HG02970 (cell line): ENCODE data around the gene KRT8.
"Not testable (repeated sequence)": the region's sequence is repeated elsewhere in the genome, so short reads cannot be mapped to it uniquely, and the experiment has no call there.

Experiments used
- ATAC-seq: cut with Tn5 transposase; IDR thresholded peaks from one replicate; pipeline ENCODE4 v1.9.1; 2021; ENCODE audit warnings: mild to moderate bottlenecking, moderate library complexity, moderate number of reproducible peaks; ENCODE audit not compliant: unreplicated experiment, low FRiP score

The KRT8 gene

DNA sequence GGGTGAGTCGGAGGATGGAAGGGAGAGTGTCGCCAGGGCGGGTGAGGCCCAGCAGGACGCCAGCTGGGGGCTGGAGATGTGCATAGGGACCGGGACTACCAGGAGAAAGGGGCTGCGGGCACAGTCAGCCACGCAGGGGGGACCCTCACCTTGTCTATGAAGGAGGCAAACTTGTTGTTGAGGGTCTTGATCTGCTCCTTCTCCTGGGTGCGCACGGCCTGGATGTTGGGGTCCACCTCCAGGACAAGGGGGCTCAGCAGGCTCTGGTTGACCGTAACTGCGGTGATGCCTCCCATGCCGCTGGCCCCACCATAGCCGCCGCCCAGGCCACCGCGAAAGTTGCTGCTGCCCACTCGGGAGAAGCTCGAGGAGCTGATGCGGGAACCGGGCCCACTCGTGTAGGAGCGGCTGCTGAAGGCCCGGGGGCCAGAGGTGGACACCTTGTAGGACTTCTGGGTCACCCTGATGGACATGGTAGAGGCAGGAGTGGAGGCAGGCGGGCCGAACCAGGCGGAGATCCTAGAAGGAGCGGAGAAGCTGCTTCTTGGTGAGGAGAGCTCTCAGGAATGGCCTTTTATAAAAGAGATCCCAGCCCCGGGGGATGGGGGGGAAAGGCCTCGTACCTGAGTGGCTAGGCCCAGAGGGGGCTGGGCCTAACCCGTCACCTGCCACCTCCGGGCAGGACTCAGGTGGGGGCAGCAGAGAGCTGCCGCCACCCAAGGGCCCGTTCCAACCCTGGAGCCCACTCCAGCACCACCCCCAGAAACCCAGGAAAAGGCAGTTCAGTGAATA lies at the start of gene KRT8:
KRT8 (minus strand) TSS at position 568 of the 792 bp plus-strand sequence; CDS start at position 473, 95 bp downstream.
- ATAC-seq: not testable (repeated sequence)

DNA sequence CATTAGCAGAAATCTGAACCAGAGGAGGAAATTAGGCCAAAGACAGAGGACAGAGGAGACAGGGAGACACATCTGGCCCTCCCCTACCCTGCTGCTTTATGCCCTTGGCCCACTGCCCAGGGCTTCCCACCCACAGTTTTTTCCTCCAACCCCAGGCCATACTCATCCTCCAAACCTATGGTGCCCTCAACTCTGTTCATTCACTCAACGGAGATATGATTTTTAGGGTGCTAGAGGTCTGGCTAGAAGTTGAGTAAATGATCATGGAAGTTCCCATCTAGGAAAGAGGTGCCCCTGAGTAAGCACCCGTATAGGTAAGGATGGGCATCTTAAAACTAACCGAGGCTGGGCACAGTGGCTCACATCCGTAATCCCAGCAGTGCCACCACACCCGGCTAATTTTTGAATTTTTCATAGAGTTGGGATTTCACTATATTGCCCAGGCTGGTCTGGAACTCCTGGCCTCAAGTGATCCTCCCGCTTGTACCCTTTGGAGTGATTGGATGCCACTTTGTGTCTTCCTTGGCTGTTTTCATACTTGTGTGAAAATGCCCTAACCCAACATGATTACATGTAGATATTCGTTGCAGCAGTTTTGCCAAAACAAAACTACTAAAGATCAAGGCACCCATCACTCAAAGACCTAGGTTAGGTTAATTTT lies 48.4 kb upstream of the KRT8 start:
- ATAC-seq: no peak

- ATAC-seq: no peak
Measured at GRCh38 chr12:52952076-52952801, 47.4 kb upstream of the KRT8 start.

DNA sequence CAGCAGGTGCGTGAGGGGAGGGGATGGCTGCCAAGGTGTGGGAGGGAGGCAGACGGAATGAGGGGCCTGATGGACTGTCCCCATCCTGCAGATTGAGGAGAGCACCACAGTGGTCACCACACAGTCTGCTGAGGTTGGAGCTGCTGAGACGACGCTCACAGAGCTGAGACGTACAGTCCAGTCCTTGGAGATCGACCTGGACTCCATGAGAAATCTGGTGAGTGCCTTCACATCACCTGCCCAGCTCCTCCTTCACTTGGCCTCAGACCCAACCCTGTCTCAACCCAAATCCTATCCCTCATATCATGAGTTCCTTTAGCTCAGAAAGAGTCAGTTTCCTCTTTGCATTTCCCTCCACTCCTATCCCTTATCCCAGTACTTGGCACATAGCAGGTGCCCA lies 46.8 kb upstream of the KRT8 start:
- no peak for ATAC-seq

DNA sequence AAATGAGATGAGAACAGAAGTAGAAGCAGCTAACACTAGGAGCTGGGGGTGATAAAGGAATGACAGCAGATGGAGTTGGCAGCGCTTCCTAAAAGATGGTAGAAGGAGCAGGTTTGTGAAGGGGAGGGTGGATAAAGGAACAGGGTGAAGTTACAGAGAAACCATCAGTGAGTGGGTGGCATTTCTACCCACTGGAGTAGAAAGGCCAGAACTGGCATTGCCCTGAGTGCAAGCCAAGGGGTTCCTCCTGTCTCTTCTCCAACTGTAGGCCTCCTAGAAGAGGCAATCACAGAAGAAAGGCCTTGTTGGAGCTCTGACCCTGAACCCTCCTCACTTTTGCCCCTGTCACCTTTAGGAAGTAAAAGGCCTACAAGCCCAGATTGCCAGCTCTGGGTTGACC lies 46.2 kb upstream of the KRT8 start:
- no peak for ATAC-seq

DNA sequence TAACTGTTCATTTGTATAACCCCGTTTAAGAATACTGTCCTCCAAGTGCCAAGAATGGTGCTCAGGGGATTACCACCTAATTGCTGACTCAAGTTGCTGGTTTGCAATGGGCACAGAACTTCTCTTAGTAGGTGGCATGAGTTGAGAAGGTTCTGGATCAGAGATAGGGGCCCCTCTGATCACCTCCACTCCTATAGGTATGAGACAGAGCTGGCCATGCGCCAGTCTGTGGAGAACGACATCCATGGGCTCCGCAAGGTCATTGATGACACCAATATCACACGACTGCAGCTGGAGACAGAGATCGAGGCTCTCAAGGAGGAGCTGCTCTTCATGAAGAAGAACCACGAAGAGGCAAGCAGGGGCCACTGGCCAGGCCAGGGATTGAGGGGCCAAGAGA lies 45.7 kb upstream of the KRT8 start:
- no peak for ATAC-seq

GRCh38 chr12:52949413-52950331 lies 44.8 kb upstream of the KRT8 start:
- ATAC-seq: no peak

- no peak for ATAC-seq
Measured at GRCh38 chr12:52947738-52948423, 43.0 kb upstream of the KRT8 start.

DNA sequence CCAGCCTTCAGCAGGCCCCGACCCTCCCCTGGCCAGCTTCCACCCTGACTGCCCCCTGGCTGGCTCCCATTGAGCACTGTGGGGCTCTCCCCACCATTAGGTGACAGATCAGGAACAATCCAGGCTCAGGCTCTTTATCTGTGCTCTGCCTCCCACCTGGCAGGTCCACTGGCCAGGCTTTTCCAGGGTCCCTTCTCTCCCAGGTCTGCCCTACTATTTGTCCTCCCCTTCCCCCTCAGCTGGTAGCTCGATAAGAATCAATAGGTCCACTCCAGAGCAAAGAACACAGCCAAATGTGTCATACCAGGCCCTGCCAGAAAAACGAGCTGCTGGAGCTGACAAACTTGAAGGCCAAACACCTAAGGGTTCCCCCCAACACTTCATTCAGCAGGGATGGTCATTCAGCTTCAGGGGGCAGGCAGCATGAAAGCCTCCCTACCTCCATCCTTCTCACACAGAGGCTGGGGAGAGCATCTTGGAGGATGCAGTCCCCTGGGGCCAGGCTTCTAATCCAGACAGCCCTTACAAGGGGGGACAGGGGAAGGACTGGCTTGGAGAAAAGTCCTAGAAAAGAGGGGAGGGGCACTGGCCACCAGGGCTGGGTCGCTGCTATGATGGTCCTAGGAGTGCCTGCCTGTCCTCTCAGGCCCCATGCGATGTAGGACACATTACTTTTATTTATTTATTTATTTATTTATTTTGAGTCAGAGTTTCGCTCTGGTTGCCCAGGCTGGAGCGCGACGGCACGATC lies 42.1 kb upstream of the KRT8 start:
- no peak for ATAC-seq

DNA sequence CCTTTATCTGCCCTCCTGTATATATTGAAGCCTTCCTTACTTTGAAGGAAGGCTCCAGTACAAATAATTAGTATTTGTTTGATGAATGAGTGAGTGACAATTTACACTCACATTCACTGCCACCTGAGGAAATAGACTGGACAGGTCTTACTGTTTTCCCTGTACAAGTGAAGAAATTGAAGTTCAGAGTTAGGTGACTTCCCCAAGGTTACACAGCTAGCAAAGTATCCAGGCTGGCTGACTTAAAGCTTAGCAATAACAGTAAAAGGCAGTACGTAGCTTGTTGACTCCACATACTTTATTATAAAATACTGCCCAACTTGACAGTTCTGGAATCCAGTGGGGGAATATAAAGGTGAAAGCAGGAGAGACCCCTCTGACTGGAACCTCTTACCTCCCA lies 41.5 kb upstream of the KRT8 start:
- ATAC-seq: no peak

DNA sequence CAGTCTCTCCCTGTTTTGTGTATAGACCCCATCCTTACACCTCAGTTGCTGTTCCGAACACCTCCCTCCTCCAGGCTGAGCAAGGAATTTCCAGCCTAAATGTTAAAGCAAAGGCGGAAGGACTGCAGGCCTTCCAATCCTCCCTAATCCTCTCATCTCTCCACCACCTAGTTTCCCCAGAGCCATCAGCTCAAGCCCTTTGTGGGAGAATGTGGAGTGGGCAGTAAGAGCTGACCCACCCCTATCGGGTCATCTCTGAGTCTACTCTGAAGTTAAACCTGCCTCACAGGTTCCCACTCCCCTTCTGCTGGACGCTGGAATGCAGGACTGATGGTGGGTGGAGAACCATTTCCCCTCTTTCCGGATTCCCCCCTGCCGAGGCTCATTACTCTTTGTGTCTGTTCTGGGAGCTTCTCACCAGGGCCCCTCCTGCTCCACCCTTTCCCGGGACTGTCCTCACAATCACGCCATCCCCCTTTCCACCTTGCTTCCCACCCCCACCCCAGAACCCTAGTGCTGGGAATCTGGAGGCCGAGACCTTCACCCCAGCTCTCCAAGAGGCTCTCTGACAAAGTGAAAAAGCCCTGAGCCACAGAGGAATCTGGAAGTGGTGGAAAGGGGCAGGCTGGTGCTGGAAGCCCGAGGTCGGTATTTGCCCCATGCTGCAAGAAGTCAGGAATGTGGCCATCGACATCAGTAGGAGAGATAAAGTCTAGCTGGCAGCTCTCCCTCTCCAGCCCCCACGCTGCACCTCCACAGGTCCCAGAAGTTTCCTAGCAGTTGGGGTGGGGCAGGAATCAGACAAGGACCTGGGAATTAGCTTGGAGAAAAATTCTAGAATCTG lies 40.7 kb upstream of the KRT8 start:
- no peak for ATAC-seq

- no peak for ATAC-seq
Measured at GRCh38 chr12:52944683-52945388, 40.0 kb upstream of the KRT8 start.

DNA sequence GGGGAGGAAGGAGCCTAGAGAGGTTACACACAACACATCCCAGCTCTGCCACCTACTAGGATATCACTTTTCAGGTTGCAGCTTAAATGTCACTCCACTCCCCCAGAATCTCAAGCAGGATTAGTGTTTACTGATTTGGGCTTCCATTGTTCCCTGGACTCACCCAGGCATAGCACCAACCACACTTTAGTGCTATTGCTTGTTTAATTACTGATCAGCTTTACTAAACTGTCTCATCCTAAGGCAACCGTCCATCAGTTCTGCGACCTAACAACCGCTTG lies 38.0 kb upstream of the KRT8 start:
- ATAC-seq: no peak

DNA sequence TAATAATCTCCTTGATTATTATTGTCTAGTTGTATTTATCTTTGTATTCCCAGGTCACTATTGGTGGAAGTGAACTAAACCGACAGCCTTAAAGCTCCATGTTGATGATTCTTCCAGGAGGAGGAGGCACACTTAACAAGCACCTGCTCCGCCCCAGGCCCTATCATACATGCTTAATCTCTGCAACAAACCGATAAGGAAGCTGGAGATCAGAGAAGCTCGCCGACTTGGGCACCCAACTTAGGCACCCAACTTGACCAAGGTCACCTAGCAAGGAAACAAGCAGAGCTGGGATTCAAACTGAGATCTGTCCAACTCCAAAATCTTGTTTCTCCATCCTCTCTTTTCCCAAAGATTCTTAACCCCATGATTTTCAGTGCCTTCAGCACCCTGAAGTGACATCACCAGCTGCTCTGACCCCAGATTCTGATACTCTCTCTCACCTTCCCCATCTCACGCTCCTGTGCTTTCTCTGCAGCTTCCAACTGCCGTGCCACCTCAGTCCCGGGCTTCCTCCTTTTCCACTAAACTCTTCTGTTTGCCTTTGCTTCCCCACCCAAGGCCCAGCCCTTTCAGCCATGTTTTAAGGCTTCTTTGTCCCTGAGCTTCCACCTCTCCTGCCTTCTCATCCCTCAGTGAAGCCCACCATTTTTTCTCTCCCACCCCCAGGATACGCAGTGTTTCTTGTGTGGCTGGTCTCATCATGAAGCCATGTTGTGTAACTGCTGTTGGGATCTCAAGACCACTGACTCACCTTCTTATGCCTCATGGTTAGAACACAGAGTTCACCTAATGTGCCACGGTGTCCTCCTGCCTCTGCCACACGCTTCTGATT lies 37.4 kb upstream of the KRT8 start:
- no peak for ATAC-seq

DNA sequence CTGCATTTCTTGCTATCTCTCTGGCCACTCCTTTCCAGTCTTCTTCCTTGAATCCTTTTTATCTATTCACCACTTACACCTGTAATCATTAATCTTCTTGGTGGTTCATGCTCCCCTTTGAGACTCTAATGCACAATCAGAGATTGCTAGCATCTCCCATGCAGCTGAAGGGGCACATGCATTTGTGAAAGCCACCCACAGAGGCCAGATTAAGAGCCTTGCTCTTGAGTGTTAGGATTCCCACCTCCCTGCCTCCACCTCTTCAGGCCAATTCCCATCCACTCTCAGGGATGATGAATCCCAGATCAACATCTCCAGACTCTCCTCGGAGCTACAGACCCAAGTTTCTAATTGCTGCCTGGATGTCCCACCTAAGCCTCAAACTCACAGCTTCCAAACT lies 24.7 kb upstream of the KRT8 start:
- ATAC-seq: no peak

- no peak for ATAC-seq
Measured at GRCh38 chr12:52927964-52928363, 23.1 kb upstream of the KRT8 start.
